Natural killer cell treated with Interleukin-12 subunit alpha and Interleukin-12 subunit beta and Interleukin-15 and Interleukin-18, amount 100 ng/mL, for 72 hours (primary cell): ENCODE results near the gene AUH. TPM values are rescaled to one million over a fixed set of nuclear protein-coding genes. Genes with fewer than 3 reads are reported as not detected.
"Not testable (repeated sequence)": the region's sequence is repeated elsewhere in the genome, so short reads cannot be mapped to it uniquely, and the experiment has no call there.

Experiments
- ATAC-seq, 2 donors: fragments of 150-1000 bp; cut with Tn5 transposase in 1 of 2; sonication (Bioruptor Pico), chemical (Tn5 transposase) in 1 of 2; 2 replicates each; pipeline ENCODE4 v1.10.0; 2021
- DNase-seq: peaks from one replicate; pipeline ENCODE4 v3.0.0; 2022; ENCODE audit warnings: low spot score
- H3K27ac Mint-ChIP-seq, 2 donors: 1 replicate in 1 of 2; 2 replicates in 1 of 2; pipeline ENCODE4 v1.8.0; 2022; ENCODE audit warnings: mixed read lengths in 2 of 2, mild to moderate bottlenecking in 1 of 2, moderate library complexity in 1 of 2
- H3K27me3 Mint-ChIP-seq, 2 donors: 1 replicate in 1 of 2; 2 replicates in 1 of 2; pipeline ENCODE4 v1.8.0; 2022; ENCODE audit warnings: mixed read lengths in 2 of 2
- H3K36me3 Mint-ChIP-seq: one replicate; pipeline ENCODE4 v1.8.0; 2022; ENCODE audit warnings: mixed read lengths
- H3K4me1 Mint-ChIP-seq, 2 donors: 1 replicate in 1 of 2; 2 replicates in 1 of 2; pipeline ENCODE4 v1.8.0; 2022; ENCODE audit warnings: low read depth in 2 of 2, mixed read lengths in 2 of 2, mild to moderate bottlenecking in 1 of 2
- H3K4me3 Mint-ChIP-seq: one replicate; pipeline ENCODE4 v1.8.0; 2022; ENCODE audit warnings: mixed read lengths
- H3K9me3 Mint-ChIP-seq: 2 replicates; pipeline ENCODE4 v1.8.0; 2022; ENCODE audit warnings: mixed read lengths
- total RNA-seq, 2 donors: library from RNA; stranded (reverse); gene quantifications; one replicate each; pipeline ENCODE4 v1.2.3, GENCODE V29; 2022

The AUH gene
- total RNA-seq, 2 donors from 2014 or later, result 19.4 to 25.2 TPM

- no peaks in the 10 kb centered on the region for H3K36me3 Mint-ChIP-seq
- H3K27me3 Mint-ChIP-seq, result no peaks in the 10 kb centered on the region
- H3K27ac Mint-ChIP-seq, result peak overlapping the region in 1 of 2 donors; percentile 52
- ATAC-seq, result no peak
- no peak overlapping the region for H3K4me3 Mint-ChIP-seq
- H3K9me3 Mint-ChIP-seq, result no peaks in the 10 kb centered on the region
- DNase-seq, result no peak
- H3K4me1 Mint-ChIP-seq, result peaks cover 13 to 24% of the 10 kb centered on the region in 2 donors
Observed at GRCh38 chr9:91392435-91392834, 30.7 kb upstream of the AUH start.

DNA sequence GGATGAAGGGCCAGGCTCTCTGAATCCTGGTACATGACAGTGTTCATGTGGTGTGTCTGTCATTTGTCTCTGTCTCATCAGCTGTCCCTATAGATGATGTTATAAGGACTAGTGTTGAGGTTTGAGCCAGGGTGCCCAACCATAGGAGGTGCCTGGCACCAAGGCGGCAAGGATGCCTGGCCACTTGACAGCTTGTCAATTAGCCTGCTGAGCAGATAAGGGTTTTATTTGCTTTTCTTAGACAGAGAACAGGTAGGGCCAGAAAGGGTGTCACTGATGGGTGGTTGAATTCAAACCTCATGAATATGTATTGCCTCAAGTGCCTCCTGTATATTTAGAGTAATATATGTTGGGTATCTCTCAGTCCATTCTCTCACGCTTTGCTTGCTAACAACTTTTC, 30.1 kb upstream of the AUH start:
- H3K4me1 Mint-ChIP-seq, result peaks cover 17 to 27% of the 10 kb centered on the region in 2 donors
- ATAC-seq, result no peak
- H3K27me3 Mint-ChIP-seq, result no peaks in the 10 kb centered on the region
- no peaks in the 10 kb centered on the region for H3K9me3 Mint-ChIP-seq
- no peak for DNase-seq
- no peak overlapping the region for H3K4me3 Mint-ChIP-seq
- no peak overlapping the region for H3K27ac Mint-ChIP-seq
- no peaks in the 10 kb centered on the region for H3K36me3 Mint-ChIP-seq

- no peak overlapping the region for H3K27ac Mint-ChIP-seq
- DNase-seq, result no peak
- H3K27me3 Mint-ChIP-seq, result no peaks in the 10 kb centered on the region
- peaks cover 21 to 31% of the 10 kb centered on the region in 2 donors for H3K4me1 Mint-ChIP-seq
- no peak for ATAC-seq
- H3K4me3 Mint-ChIP-seq, result no peak overlapping the region
- H3K9me3 Mint-ChIP-seq, result no peaks in the 10 kb centered on the region
- no peaks in the 10 kb centered on the region for H3K36me3 Mint-ChIP-seq
Observed at GRCh38 chr9:91391412-91391811, 29.7 kb upstream of the AUH start.

- H3K27me3 Mint-ChIP-seq, H3K27ac Mint-ChIP-seq, H3K36me3 Mint-ChIP-seq, H3K9me3 Mint-ChIP-seq, ATAC-seq, H3K4me3 Mint-ChIP-seq, DNase-seq: not testable (repeated sequence)
- peaks cover 15 to 20% of the 10 kb centered on the region in 2 donors for H3K4me1 Mint-ChIP-seq
Observed at GRCh38 chr9:91389686-91390085, 28.0 kb upstream of the AUH start.

DNA sequence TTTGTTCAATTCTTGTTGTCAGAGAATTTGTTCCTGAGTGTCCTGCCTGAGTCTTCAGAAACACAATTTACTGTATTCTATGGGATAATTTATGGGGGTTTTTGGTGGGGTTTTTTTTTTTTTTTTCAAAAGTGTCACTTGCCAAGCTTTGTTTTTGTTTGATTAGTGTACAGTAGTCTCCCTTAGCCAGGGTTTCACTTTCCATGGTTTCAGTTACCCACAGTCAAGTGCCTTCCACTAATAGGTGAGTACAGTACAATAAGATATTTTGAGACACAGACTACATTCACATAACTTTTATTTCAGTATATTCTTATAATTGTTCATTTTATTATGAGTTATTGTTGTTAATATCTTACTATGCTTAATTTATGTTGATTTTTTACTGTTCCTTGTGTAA, 25.0 kb upstream of the AUH start:
- Mint-ChIP-seq H3K4me1 (peaks cover 20 to 23% of the 10 kb centered on the region in 2 donors), H3K4me3 (no peak overlapping the region), H3K9me3 (no peaks in the 10 kb centered on the region), H3K27me3 (no peaks in the 10 kb centered on the region), H3K36me3 (no peaks in the 10 kb centered on the region), H3K27ac (peak overlapping the region; percentile 40 to 75)
- ATAC-seq, result peak in 1 of 2 donors; percentile 80
- DNase-seq, result no peak

DNA sequence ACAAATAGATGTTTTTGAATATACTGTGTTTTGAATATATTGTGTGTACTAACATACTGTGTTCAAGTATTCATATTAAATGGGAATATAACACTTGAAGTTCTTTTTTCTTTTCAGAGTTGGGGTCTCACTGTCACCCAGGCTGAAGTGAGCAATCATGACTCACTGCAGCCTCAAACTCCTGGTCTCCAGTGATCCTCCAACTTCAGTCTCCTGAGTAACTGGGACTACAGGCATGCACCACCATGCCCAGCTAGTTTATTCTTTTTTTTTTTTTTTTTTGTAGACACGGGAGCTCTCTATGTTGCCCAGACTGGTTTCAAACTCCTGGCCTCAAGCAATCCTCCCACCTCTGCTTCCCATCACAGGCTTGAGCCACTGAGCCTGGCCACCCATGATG, 23.2 kb upstream of the AUH start:
- Mint-ChIP-seq H3K27me3 (no peaks in the 10 kb centered on the region), H3K4me1 (peaks cover 20 to 23% of the 10 kb centered on the region in 2 donors), H3K4me3 (no peak overlapping the region), H3K36me3 (no peaks in the 10 kb centered on the region), H3K27ac (no peak overlapping the region), H3K9me3 (no peaks in the 10 kb centered on the region)
- no peak for DNase-seq
- ATAC-seq, result no peak

- no peak overlapping the region for H3K4me3 Mint-ChIP-seq
- no peaks in the 10 kb centered on the region for H3K9me3 Mint-ChIP-seq
- no peaks in the 10 kb centered on the region for H3K27me3 Mint-ChIP-seq
- peaks cover 26 to 27% of the 10 kb centered on the region in 2 donors for H3K4me1 Mint-ChIP-seq
- H3K27ac Mint-ChIP-seq, result no peak overlapping the region
- DNase-seq (no peak), ATAC-seq (no peak)
- H3K36me3 Mint-ChIP-seq, result no peaks in the 10 kb centered on the region
Observed at GRCh38 chr9:91383577-91383976, 21.9 kb upstream of the AUH start.

- ATAC-seq (no peak), DNase-seq (no peak)
- Mint-ChIP-seq H3K27ac (peak overlapping the region in 1 of 2 donors; percentile 42), H3K4me3 (no peak overlapping the region), H3K36me3 (peaks cover 6% of the 10 kb centered on the region), H3K4me1 (peaks cover 27 to 31% of the 10 kb centered on the region in 2 donors), H3K9me3 (peaks cover 3% of the 10 kb centered on the region), H3K27me3 (no peaks in the 10 kb centered on the region)
Observed at GRCh38 chr9:91382298-91382697, 20.6 kb upstream of the AUH start.

DNA sequence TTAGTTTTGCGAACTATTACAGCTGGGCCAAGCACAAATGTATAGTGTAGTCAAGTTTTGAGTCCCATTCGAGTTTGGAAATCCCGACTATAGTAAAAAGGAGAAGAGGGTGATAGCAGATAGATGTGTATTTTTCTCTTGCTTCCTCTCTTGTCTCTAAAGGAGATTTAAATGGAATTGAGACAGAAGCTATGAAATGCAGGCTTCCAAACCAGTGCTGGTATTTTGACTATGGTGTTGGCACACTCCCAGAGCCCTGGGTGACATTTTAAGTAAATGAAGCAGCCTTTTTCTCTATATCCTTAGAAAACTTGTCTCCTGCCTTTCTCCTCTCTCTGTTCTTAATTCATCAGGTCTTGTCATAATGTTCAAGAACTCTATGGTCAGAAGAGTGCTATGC, 17.7 kb upstream of the AUH start:
- Mint-ChIP-seq H3K4me1 (peaks cover 32 to 45% of the 10 kb centered on the region in 2 donors), H3K4me3 (no peak overlapping the region), H3K9me3 (peaks cover 3% of the 10 kb centered on the region), H3K36me3 (peaks cover 6% of the 10 kb centered on the region), H3K27me3 (no peaks in the 10 kb centered on the region), H3K27ac (peak overlapping the region in 1 of 2 donors; percentile 23)
- DNase-seq (no peak), ATAC-seq (no peak)

- ATAC-seq (no peak), DNase-seq (no peak)
- Mint-ChIP-seq H3K27ac (peak overlapping the region; percentile 37 to 40), H3K27me3 (no peaks in the 10 kb centered on the region), H3K4me1 (peaks cover 32 to 45% of the 10 kb centered on the region in 2 donors), H3K4me3 (no peak overlapping the region), H3K9me3 (peaks cover 3% of the 10 kb centered on the region), H3K36me3 (peaks cover 6% of the 10 kb centered on the region)
Observed at GRCh38 chr9:91378695-91379127, 17.0 kb upstream of the AUH start.

GRCh38 chr9:91378054-91378453, 16.3 kb upstream of the AUH start:
- H3K9me3 Mint-ChIP-seq, DNase-seq, H3K36me3 Mint-ChIP-seq, H3K27me3 Mint-ChIP-seq, ATAC-seq: not testable (repeated sequence)
- Mint-ChIP-seq H3K4me1 (peaks cover 32 to 45% of the 10 kb centered on the region in 2 donors), H3K27ac (peak overlapping the region; percentile 37 to 39), H3K4me3 (peak overlapping the region; percentile 42)

- H3K36me3 Mint-ChIP-seq, result peaks cover 6% of the 10 kb centered on the region
- H3K9me3 Mint-ChIP-seq, result peaks cover 3% of the 10 kb centered on the region
- H3K27me3 Mint-ChIP-seq, result no peaks in the 10 kb centered on the region
- DNase-seq, result no peak
- peak overlapping the region; percentile 37 to 91 for H3K27ac Mint-ChIP-seq
- peak overlapping the region; percentile 45 for H3K4me3 Mint-ChIP-seq
- ATAC-seq, result peak; percentile 90
- H3K4me1 Mint-ChIP-seq, result peaks cover 28 to 36% of the 10 kb centered on the region in 2 donors
Observed at GRCh38 chr9:91376239-91376638, 14.5 kb upstream of the AUH start.

- H3K9me3 Mint-ChIP-seq, result peaks cover 3% of the 10 kb centered on the region
- H3K27me3 Mint-ChIP-seq, result no peaks in the 10 kb centered on the region
- peak overlapping the region; percentile 36 to 69 for H3K27ac Mint-ChIP-seq
- peaks cover 28 to 36% of the 10 kb centered on the region in 2 donors for H3K4me1 Mint-ChIP-seq
- ATAC-seq (no peak), DNase-seq (no peak)
- H3K36me3 Mint-ChIP-seq, result peaks cover 6% of the 10 kb centered on the region
- no peak overlapping the region for H3K4me3 Mint-ChIP-seq
Observed at GRCh38 chr9:91374939-91375338, 13.2 kb upstream of the AUH start.

GRCh38 chr9:91371894-91372293, 10.2 kb upstream of the AUH start:
- peaks cover 13 to 19% of the 10 kb centered on the region in 2 donors for H3K4me1 Mint-ChIP-seq
- H3K27me3 Mint-ChIP-seq, result peaks cover 4 to 5% of the 10 kb centered on the region in 2 donors
- no peaks in the 10 kb centered on the region for H3K9me3 Mint-ChIP-seq
- no peak overlapping the region for H3K27ac Mint-ChIP-seq
- ATAC-seq (no peak), DNase-seq (no peak)
- no peak overlapping the region for H3K4me3 Mint-ChIP-seq
- no peaks in the 10 kb centered on the region for H3K36me3 Mint-ChIP-seq

GRCh38 chr9:91370006-91370405, 8.3 kb upstream of the AUH start:
- not testable (repeated sequence) for H3K4me1 Mint-ChIP-seq, H3K9me3 Mint-ChIP-seq, H3K4me3 Mint-ChIP-seq, H3K27ac Mint-ChIP-seq, H3K36me3 Mint-ChIP-seq, DNase-seq, H3K27me3 Mint-ChIP-seq, ATAC-seq
